ENCODE data around the gene BEX3.

DNA sequence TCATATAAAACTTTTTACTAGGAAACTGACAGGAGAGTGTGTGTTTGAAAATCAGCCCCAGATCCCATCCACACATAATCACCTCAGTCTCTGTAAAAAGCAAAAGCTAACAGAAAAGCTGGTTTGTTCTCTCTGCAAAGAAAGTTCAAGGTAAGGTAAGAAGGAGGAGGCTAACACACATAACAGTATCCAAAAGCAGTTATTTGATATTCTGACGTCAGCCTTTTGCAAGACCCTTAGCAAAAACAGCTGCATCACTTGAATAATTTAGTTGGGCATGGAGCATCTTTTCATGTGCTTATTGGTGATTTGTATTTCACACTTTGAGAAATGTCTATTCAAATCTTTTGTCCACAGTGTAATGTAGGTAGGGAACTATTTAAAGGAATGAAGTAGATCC is 14.5 kb upstream of the BEX3 start:
- TF ChIP-seq, protein P1, sequence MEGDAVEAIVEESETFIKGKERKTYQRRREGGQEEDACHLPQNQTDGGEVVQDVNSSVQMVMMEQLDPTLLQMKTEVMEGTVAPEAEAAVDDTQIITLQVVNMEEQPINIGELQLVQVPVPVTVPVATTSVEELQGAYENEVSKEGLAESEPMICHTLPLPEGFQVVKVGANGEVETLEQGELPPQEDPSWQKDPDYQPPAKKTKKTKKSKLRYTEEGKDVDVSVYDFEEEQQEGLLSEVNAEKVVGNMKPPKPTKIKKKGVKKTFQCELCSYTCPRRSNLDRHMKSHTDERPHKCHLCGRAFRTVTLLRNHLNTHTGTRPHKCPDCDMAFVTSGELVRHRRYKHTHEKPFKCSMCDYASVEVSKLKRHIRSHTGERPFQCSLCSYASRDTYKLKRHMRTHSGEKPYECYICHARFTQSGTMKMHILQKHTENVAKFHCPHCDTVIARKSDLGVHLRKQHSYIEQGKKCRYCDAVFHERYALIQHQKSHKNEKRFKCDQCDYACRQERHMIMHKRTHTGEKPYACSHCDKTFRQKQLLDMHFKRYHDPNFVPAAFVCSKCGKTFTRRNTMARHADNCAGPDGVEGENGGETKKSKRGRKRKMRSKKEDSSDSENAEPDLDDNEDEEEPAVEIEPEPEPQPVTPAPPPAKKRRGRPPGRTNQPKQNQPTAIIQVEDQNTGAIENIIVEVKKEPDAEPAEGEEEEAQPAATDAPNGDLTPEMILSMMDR (IDR thresholded peaks at IDR 0.05) = no peak
- no peak for TF ChIP-seq POLR2A (IDR thresholded peaks at IDR 0.05)

All from testis (tissue), 2 donors.